Measurements from ENCODE around the gene TIGD3.

DNA sequence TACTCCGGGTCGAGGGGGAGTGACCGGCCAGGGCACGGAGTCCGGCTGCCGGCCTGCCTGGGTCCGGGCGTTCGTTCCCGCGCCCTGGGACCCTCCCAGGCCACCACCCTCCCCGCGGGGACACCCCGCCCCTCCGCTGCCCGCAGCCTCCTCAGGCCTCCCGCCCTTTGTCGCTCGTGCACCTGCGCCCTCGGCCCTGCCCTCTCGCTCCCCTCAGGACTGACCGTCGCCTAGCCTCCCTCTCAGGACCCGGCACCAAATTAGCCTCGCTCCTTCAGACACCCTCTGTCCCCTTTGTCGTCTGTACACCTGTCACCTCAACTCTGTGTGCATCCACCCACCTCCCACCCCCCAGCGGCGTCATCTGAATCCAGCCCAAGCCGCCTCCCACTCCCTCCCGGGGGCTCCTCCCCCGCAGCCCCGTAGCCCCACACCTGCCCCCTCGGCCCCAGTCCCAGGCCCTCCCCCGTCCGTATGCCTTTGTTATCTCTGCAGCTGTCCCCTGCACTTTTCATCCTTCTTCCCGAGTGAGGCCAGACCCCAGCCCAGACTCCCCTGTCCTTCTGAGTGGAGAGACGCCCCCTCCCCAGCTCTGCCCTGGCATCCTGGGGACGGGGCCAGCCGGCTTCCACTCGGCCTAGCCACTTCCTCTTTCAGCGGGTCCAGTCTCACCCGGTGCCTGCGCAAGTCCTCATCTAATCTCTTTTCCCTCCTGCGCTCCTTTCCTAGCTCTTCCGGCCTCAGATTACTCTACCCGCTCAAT is 643 bp downstream of the TIGD3 start:
- TF ChIP-seq, protein P1, sequence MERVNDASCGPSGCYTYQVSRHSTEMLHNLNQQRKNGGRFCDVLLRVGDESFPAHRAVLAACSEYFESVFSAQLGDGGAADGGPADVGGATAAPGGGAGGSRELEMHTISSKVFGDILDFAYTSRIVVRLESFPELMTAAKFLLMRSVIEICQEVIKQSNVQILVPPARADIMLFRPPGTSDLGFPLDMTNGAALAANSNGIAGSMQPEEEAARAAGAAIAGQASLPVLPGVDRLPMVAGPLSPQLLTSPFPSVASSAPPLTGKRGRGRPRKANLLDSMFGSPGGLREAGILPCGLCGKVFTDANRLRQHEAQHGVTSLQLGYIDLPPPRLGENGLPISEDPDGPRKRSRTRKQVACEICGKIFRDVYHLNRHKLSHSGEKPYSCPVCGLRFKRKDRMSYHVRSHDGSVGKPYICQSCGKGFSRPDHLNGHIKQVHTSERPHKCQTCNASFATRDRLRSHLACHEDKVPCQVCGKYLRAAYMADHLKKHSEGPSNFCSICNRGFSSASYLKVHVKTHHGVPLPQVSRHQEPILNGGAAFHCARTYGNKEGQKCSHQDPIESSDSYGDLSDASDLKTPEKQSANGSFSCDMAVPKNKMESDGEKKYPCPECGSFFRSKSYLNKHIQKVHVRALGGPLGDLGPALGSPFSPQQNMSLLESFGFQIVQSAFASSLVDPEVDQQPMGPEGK (CRISPR knock-in tag; IDR thresholded peaks at IDR 0.05; ENCODE audit: borderline replicate concordance): no peak
- TF ChIP-seq U2AF1 (optimal IDR thresholded peaks at IDR 0.05; ENCODE audit: low read depth, low read length): no peak
- no peak for TF ChIP-seq MYBL2 (IDR thresholded peaks at IDR 0.05; ENCODE audit: low read depth)
- no peak for TF ChIP-seq MYBL2 (CRISPR knock-in tag; IDR thresholded peaks at IDR 0.05; ENCODE audit: borderline replicate concordance)
- TF ChIP-seq, protein P2, sequence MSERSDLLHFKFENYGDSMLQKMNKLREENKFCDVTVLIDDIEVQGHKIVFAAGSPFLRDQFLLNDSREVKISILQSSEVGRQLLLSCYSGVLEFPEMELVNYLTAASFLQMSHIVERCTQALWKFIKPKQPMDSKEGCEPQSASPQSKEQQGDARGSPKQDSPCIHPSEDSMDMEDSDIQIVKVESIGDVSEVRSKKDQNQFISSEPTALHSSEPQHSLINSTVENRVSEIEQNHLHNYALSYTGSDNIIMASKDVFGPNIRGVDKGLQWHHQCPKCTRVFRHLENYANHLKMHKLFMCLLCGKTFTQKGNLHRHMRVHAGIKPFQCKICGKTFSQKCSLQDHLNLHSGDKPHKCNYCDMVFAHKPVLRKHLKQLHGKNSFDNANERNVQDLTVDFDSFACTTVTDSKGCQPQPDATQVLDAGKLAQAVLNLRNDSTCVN (CRISPR knock-in tag; IDR thresholded peaks at IDR 0.05): no peak
- TF ChIP-seq EZH2 (IDR thresholded peaks at IDR 0.05; ENCODE audit: borderline replicate concordance, low read depth, low read length): no peak
- no peak for TF ChIP-seq SMAD4 (CRISPR knock-in tag; conservative IDR thresholded peaks at IDR 0.05)
- no peak for TF ChIP-seq GATA2 (CRISPR knock-in tag; IDR thresholded peaks at IDR 0.05)
- TF ChIP-seq, protein P3, sequence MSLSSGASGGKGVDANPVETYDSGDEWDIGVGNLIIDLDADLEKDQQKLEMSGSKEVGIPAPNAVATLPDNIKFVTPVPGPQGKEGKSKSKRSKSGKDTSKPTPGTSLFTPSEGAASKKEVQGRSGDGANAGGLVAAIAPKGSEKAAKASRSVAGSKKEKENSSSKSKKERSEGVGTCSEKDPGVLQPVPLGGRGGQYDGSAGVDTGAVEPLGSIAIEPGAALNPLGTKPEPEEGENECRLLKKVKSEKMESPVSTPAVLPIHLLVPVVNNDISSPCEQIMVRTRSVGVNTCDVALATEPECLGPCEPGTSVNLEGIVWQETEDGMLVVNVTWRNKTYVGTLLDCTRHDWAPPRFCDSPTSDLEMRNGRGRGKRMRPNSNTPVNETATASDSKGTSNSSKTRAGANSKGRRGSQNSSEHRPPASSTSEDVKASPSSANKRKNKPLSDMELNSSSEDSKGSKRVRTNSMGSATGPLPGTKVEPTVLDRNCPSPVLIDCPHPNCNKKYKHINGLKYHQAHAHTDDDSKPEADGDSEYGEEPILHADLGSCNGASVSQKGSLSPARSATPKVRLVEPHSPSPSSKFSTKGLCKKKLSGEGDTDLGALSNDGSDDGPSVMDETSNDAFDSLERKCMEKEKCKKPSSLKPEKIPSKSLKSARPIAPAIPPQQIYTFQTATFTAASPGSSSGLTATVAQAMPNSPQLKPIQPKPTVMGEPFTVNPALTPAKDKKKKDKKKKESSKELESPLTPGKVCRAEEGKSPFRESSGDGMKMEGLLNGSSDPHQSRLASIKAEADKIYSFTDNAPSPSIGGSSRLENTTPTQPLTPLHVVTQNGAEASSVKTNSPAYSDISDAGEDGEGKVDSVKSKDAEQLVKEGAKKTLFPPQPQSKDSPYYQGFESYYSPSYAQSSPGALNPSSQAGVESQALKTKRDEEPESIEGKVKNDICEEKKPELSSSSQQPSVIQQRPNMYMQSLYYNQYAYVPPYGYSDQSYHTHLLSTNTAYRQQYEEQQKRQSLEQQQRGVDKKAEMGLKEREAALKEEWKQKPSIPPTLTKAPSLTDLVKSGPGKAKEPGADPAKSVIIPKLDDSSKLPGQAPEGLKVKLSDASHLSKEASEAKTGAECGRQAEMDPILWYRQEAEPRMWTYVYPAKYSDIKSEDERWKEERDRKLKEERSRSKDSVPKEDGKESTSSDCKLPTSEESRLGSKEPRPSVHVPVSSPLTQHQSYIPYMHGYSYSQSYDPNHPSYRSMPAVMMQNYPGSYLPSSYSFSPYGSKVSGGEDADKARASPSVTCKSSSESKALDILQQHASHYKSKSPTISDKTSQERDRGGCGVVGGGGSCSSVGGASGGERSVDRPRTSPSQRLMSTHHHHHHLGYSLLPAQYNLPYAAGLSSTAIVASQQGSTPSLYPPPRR (CRISPR knock-in tag; IDR thresholded peaks at IDR 0.05; ENCODE audit: borderline replicate concordance): no peak
- peak; percentile 49 for TF ChIP-seq BCOR (IDR thresholded peaks at IDR 0.05)
- TF ChIP-seq, protein P4, sequence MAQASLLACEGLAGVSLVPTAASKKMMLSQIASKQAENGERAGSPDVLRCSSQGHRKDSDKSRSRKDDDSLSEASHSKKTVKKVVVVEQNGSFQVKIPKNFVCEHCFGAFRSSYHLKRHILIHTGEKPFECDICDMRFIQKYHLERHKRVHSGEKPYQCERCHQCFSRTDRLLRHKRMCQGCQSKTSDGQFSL (CRISPR knock-in tag; IDR thresholded peaks at IDR 0.05): no peak
- TF ChIP-seq, protein P4 (tag; IDR thresholded peaks at IDR 0.05): no peak
